Suppressor macrophage treated with lipopolysaccharide for 4 hours (primary cell): ENCODE data around the gene GNB3.

Experiments used
- DNase-seq: peaks from one replicate; pipeline ENCODE4 v3.0.0-alpha.2; 2020

Gene GNB3

DNA sequence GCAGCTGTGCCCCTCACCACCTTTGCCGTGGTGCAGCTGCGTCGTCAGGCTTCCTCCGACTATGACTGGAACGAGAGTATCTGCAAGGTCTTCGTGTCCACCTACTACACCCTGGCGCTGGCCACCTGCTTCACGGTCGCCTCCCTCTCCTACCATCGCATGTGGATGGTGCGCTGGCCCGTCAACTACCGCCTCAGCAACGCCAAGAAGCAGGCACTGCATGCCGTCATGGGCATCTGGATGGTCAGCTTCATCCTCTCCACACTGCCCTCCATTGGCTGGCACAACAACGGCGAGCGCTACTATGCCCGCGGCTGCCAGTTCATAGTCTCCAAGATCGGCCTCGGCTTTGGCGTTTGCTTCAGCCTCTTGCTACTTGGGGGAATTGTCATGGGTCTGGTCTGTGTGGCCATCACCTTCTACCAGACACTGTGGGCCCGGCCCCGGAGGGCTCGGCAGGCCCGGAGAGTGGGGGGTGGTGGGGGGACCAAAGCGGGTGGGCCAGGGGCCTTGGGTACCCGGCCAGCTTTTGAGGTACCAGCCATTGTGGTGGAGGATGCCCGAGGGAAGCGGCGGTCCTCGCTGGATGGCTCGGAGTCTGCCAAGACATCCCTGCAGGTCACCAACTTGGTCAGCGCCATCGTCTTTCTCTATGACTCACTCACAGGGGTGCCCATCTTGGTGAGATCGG lies 16.5 kb upstream of the GNB3 start:
- DNase-seq, result no peak

DNA sequence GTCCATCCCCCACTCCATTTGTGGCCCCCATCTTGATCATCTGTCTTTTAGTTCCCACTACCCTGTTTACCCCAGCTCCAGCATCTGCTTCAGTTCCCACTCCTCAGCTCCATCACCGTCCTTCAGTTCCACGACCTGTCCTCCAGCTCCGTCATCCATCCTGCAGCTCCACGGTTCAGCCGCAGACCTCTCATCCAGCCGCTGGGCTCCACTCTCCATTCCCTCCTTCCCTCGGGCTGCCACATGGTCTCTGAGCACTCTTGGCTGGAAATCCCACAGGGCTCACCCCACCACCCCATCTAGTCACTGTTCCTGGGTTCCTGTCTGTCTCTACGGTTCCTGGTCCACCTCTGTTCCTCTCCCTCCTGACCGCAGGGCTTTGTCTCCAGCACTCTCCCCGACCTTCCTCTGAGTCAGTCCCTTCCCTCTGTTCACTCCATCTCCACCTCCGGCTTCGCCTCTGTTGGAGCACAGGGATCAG lies 15.8 kb upstream of the GNB3 start:
- DNase-seq, result no peak

DNA sequence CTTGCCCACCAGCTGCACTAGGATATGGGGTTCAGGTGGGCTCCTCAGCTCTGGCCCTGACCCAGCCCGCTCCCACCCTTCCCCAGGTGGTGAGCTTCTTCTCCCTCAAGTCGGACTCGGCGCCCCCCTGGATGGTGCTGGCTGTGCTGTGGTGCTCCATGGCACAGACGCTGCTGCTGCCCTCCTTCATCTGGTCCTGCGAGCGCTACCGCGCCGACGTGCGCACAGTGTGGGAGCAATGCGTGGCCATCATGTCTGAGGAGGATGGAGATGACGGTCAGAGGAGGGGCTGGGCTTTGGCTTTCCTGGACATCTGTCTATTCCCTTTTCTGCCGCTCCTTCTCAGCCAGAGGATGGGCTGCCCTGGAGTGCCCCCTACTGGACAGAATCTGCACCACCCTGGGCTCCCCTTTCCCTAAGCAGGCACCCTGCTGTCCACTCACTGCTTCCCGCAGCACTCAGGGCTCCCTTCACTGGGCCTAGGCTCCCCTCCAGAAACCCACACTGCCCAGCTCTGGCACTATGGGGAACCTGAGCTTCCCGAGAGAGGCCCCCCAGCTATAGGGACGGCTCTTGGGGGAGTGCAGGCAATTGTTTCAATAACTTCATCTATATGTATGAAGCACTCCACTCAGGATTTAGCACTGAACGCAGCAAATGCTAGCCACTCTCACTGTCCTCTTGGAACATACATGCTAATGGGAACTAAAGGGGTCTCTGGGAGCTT lies 15.2 kb upstream of the GNB3 start:
- peak; percentile 92 for DNase-seq

DNA sequence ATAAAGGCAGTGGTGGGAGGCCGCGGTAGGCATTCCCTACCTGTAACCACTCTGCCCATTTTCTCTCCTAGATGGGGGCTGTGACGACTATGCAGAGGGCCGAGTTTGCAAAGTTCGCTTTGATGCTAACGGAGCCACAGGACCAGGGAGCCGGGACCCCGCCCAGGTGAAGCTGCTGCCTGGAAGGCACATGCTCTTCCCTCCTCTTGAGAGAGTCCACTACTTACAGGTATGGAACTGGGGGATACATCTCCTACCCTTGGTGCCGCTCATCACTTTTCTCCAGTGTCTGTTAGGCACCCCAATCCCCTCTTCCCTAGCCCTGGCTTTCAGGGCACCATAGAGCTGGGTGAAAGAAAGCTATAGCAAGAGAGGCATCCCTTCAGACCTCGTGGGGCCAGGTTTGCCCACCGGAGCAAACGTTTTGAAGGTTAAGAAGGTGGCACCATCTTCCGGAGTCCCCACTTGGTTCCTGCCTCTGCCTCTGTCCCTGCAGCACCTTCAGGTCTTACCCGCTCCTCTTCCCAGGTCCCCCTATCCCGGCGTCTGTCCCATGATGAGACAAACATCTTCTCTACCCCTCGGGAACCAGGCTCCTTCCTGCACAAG lies 14.5 kb upstream of the GNB3 start:
- DNase-seq, result no peak

DNA sequence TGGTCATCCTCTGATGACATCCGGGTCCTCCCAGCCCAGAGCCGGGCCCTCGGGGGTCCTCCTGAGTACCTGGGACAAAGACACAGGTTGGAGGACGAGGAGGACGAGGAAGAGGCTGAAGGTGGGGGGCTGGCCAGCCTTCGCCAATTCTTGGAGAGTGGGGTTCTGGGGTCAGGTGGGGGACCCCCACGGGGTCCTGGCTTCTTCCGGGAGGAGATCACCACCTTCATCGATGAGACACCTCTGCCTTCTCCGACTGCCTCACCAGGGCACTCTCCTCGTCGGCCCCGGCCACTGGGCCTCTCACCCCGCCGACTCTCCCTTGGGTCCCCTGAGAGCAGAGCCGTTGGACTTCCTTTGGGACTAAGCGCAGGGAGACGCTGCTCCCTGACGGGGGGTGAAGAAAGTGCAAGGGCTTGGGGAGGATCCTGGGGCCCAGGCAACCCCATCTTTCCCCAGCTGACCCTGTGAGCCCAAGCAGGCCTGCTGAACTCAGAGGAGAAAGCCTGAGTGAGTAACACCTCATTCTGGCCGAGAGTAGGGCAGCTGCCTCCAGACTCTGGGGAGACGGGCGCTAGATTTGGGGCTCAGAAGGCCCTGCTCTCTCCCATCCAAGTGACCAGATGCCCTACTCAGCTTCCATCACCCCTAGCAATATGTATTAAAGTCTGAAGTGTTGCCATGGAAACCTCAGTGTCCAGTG lies 13.8 kb upstream of the GNB3 start:
- DNase-seq, result no peak

DNA sequence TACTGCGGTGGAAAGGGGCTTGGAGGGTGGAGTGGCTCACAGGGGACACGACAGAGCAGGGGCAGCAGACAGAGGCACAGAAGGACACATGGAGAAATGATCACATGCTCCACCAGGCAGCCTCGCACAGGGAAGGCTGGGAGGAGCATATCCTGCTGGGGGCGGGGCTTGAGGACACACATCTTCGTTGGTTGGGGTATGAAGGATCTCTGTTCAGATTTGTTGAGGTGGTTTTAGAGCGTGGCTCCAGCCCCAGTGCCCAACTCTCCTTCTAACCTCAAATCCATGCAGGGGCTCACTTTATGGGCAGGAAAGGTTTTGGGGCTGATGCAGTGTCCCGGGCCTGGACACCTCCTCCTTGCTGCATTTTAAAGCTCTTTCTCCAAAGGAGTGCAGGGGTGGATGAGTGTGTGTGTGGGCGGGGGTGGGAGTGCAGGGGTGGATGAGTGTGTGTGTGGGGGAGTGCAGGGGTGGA lies 13.3 kb upstream of the GNB3 start:
- DNase-seq, result peak; percentile 55

DNA sequence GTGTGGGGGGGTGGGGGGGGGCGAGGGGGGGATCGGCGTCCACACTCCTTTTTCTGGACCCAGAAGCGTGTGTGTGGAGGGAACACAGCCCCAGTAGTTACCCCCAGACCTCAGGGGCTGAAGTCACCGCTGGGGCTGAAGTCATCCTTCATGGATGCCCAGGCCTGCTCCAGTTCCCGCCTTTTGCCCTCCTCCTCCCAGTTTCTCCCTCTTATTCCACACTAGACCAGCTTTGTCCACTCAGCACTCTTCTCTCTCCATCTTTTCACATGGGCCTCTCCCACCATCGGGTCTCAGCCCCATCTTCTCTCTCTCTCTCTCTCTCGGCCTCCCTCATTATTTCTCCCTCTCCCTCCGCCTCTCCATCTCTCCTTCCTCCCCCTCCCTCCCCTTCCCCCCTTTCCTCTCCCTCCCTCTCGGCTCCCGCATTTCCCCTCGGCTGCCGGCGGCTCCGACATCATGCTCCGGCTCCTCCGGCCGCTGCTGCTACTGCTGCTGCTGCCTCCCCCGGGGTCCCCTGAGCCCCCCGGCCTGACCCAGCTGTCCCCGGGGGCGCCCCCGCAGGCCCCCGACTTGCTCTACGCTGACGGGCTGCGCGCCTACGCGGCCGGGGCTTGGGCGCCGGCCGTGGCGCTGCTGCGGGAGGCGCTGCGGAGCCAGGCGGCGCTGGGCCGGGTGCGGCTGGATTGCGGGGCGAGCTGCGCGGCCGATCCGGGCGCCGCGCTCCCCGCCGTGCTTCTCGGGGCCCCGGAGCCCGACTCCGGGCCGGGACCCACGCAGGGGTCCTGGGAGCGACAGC lies 12.5 kb upstream of the GNB3 start, which contains the start of gene P3H3:
P3H3 (plus strand) TSS at position 426 of the 799 bp plus-strand sequence; CDS start at position 460, 34 bp downstream.
- no peak for DNase-seq

DNA sequence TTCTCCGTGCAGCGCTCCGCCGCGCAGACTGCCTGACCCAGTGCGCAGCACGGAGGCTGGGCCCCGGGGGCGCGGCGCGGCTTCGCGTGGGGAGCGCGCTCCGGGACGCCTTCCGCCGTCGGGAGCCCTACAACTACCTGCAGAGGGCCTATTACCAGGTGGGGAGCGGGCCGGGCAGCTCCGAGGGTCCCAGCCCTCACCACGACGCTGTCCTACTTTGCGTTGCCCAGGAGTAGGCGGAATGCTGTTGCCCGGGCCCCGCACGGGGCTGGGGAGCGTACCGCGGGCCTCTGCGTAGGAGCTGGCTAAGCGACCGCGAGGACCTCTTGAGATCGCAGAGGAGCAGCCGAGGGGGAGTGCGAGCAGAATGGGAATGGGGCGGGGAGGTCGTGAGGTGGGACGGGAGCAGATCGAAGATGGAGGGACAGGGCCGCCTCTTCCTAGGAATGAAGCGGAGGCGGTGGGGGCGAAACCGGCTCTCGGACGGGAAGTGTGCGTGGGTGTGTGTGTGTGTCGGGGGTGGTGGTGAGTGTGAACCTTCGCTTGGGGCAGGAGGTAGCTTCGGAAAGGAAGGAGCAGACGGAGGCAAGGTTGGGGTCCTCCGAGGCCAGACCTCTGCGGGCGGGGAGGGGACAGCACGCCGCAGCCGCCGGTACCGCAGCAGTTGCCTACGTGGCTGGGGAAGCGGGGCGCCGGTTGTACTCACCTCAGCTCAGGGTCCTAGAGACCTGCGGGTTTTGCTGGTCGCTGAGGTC lies 11.8 kb upstream of the GNB3 start:
- peak; percentile 18 for DNase-seq

DNA sequence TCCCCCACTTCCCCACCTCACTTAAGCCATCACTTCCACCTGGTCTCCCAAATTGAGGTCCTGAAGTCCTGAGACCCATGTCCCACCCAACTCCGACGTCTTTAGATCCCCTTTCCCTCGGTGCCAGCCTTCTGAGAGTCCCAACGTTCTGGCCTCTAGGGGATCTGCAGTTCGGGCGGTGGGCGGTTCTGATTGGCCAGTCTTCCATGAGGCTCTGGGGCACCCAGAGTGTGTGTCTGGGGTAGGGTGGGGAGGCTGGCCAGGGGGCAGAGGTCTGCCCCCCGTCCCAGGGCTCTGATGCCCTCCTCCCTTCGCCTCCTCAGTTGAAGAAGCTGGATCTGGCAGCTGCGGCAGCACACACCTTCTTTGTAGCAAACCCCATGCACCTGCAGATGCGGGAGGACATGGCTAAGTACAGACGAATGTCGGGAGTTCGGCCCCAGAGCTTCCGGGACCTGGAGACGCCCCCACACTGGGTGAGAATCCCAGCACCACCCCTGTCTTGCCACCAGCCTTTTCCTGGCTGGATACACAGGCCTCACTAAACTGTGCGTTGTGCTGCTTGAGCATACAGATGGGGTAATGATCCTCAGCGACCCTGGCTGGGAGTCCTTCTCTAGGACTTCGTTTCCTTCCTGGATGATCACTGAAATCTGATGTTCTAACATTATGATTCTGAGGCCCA lies 11.0 kb upstream of the GNB3 start:
- no peak for DNase-seq

DNA sequence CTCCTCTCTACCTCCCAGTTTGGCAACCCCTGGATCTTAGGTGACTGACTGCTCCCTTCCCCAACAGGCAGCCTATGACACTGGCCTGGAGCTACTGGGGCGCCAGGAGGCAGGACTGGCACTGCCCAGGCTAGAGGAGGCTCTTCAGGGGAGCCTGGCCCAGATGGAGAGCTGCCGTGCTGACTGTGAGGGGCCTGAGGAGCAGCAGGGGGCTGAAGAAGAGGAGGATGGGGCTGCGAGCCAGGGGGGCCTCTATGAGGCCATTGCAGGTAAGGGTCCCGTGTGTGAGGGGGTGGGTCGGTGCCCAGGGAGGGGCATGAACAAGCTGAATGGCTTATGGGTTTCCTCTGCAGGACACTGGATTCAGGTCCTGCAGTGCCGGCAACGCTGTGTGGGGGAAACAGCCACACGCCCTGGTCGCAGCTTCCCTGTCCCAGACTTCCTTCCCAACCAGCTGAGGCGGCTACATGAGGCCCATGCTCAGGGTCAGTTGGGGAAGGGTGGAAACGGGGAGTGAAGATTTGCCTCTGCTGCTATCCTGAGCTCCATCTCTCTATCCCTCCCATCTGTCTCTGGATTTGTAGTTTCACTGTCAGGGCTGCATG lies 10.3 kb upstream of the GNB3 start:
- DNase-seq, result no peak

DNA sequence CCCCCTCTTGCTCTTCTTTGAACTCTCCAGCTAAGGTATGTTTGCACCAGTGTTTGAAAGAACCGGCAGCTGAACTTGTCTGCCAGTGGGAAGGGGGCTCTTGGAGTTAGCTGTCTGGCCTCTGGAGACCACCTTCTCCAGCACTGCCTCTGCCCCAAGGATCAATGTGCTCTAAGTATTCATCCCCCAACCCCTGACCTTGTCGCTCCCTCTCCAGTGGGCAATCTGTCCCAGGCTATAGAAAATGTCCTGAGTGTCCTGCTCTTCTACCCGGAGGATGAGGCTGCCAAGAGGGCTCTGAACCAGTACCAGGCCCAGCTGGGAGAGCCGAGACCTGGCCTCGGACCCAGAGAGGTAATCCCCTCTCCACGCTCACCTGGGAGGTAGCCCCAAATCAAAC lies 9.7 kb upstream of the GNB3 start:
- DNase-seq, result no peak

DNA sequence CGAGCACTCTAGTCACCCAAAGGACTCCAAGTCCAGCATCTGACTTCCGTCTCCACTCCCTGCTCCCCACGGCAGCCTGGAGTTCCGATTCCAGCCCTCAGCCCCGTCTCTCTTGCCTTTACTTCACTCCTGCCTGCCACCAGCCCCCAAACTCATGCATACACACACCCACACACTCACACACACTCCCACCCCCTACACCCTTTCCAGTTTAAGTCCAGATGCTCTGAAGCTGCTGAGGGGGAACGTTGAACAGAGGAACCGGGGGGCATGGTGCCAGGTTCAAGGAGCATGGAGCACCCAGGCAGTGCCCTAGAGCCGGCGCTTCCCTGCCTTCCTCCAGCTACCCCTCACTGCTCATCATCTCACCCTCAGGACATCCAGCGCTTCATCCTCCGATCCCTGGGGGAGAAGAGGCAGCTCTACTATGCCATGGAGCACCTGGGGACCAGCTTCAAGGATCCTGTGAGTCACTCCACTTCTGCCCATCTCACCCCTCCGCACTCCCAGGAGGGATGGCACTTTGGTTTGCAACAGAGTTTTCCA lies 9.2 kb upstream of the GNB3 start:
- DNase-seq, result no peak

DNA sequence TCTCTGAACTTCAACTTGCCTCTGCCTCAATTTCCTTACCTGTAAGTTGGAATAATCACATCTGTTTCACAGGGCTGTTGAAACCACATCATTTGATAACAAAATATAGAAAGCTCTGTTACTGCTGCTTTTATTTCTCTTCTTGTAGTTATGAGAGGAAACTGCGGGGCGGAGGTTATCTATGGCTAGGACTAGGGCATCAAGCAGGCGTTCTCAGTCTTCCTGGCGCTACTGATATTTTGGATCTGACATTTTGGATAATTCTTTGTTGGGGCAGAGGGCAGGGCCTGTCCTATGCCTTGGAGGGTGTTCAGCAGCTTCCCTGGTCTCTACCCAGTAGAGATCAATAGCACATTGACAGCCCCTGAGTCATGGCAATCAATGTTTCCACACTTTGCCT lies 8.6 kb upstream of the GNB3 start:
- DNase-seq, result no peak

DNA sequence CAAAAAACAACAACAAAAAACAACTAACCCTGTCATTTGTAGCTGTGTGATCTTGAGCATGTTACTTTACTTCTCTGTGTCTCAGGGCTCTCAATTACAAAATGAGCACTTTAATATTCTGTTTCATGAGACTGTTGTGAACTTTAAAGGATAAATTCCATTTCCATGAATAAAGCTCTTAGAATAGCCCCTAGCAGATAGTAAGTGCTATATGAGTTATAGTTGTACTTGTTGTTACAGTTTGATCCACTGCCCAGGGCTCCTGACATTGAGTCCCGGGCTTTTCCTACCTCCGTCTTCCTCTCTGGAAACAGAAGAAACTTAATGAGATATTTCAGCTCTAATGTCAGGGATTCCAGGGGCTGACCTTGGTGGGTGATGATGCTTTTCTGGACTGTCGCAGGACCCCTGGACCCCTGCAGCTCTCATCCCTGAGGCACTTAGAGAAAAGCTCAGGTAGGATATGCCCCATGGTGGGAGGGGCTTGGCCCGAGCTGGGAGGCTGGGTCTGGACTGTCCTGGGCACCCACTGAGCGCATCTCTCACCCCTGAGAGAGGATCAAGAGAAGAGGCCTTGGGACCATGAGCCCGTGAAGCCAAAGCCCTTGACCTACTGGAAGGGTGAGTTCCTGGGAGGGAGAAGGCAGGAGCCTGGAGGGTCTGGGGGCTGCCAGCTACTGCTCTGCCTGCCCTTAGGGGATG lies 7.4 kb upstream of the GNB3 start:
- no peak for DNase-seq

DNA sequence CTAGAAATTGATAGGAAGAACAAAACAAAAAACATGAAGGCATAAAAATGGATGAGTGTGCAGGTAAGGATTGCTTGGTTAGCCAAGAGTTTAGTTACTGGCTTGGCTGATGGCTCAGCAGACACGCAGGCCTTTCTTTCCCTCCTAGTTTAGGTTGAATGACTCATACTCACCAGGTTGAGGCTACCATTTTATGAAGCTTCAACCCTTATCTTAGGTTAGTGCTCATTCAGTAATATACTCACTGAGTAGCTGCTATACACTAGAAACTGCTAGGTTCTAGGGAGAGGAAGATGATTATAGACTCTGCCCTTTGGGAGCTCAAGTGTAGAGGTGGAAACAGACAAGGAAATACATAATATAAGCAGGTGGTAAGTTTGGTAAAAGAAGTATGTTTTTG lies 6.5 kb upstream of the GNB3 start:
- no peak for DNase-seq

DNA sequence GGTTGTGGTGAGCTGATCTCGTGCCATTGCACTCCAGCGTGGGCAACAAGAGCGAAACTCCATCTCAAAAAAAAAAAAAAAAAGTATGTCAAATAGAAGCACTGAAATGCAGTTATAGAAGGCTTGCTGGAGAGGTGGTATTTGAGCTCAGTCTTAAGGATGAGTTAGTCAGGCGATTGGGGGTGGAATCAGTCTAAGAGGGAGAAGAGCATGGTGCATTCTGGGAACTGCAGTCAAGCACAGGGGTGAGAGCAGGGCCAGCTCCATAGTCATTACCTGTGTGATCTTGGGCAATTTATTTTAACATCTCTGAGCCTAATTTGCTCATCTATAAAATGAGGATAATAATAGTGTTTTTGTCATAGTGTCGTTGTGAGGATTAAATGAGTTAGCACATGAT lies 5.9 kb upstream of the GNB3 start:
- DNase-seq, result no peak

DNA sequence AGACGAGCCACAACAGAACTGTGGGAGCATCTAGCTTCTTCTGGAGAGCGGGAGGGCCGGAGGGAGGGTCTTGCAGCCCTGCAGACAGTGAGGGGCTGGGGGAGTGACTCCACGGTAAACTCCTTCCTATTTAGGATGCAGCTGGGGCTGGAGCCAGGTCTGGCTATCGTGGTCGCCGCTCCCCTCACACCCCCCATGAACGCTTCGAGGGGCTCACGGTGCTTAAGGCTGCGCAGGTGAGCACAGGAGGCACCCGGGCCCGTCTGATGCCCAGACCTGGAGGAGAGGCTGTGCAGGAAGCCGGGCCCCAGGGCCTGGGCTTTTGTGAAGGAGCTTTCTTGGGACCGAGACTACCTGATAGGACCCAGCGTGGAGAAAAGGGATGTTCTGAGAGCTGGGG lies 3.9 kb upstream of the GNB3 start:
- no peak for DNase-seq

DNA sequence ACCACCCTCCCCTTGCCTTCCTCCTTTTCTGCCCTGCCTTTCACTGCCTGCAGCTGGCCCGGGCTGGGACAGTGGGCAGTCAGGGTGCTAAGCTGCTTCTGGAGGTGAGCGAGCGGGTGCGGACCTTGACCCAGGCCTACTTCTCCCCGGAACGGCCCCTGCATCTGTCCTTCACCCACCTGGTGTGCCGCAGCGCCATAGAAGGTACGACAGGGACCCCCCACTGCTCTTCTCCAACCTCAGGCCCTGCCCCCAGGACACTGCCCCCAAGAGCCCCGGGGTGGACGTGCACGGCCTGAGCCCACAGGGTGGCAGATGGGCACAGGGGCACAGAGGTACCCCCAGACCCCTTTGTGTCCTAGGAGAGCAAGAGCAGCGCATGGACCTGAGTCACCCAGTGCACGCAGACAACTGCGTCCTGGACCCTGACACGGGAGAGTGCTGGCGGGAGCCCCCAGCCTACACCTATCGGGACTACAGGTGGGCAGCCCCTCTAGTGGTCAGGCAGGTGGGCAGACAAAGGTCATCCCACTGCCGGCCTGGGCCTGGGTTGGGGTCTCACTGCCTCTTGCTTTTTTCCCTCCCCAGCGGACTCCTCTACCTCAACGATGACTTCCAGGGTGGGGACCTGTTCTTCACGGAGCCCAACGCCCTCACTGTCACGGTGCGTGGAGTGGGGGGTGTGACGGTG lies 3.2 kb upstream of the GNB3 start:
- DNase-seq, result no peak

DNA sequence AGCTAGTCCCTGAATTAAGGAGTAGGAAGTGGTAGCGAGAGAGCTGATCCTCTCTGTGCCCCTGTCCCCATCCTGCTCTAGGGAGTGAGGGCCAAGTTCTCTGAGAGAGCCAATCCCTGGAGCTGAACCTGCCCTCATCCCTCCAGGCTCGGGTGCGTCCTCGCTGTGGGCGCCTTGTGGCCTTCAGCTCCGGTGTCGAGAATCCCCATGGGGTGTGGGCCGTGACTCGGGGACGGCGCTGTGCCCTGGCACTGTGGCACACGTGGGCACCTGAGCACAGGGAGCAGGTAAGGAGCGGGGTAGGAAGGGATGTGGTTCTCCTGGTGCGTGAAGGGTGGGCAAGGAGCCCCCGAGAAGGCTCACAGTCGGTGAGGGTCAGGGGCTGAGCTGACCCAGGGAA lies 1.9 kb upstream of the GNB3 start:
- no peak for DNase-seq
